NCI-H2107 (cell line): ENCODE results near the gene CSTA.

Source experiments
- DNase-seq: peaks from one replicate; lab custom pipeline; 2025; lab: John Stamatoyannopoulos, UW

The CSTA gene, protein sequence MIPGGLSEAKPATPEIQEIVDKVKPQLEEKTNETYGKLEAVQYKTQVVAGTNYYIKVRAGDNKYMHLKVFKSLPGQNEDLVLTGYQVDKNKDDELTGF

DNA sequence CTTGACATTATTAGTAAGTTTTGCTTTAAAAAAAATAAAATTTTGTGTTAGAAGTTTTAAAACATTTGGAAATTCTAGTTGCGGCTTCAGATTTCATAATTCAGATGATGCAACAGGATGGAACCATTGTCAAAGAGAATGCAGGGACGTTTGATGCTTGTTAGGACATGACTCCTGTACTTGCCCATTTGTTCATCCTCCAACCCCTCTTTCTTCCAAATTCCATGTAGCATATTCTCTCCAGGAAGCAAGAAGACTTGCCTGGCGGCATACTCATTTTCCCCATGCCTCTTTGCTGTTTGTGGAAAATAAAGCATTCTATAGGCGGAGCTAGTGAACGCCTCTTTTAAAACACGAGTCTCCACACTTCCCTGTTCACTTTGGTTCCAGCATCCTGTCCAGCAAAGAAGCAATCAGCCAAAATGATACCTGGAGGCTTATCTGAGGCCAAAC lies at the start of gene CSTA:
Gene CSTA, plus strand, starts transcription at position 378 of the 453 bp plus-strand sequence. Its CDS starts 45 bp downstream, at position 423.
- no peak for DNase-seq

- DNase-seq = no peak
Observed at GRCh38 chr3:122281891-122282290, 43.2 kb upstream of the CSTA start.

DNA sequence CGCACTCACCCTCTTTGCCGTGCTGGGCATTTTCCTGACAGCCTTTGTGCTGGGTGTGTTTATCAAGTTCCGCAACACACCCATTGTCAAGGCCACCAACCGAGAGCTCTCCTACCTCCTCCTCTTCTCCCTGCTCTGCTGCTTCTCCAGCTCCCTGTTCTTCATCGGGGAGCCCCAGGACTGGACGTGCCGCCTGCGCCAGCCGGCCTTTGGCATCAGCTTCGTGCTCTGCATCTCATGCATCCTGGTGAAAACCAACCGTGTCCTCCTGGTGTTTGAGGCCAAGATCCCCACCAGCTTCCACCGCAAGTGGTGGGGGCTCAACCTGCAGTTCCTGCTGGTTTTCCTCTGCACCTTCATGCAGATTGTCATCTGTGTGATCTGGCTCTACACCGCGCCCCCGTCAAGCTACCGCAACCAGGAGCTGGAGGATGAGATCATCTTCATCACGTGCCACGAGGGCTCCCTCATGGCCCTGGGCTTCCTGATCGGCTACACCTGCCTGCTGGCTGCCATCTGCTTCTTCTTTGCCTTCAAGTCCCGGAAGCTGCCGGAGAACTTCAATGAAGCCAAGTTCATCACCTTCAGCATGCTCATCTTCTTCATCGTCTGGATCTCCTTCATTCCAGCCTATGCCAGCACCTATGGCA lies 41.1 kb upstream of the CSTA start:
- DNase-seq = no peak

DNA sequence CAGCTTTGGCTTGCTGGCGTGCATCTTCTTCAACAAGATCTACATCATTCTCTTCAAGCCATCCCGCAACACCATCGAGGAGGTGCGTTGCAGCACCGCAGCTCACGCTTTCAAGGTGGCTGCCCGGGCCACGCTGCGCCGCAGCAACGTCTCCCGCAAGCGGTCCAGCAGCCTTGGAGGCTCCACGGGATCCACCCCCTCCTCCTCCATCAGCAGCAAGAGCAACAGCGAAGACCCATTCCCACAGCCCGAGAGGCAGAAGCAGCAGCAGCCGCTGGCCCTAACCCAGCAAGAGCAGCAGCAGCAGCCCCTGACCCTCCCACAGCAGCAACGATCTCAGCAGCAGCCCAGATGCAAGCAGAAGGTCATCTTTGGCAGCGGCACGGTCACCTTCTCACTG lies 40.6 kb upstream of the CSTA start:
- DNase-seq = no peak

GRCh38 chr3:122294359-122294758 lies 30.7 kb upstream of the CSTA start:
- DNase-seq = no peak

DNA sequence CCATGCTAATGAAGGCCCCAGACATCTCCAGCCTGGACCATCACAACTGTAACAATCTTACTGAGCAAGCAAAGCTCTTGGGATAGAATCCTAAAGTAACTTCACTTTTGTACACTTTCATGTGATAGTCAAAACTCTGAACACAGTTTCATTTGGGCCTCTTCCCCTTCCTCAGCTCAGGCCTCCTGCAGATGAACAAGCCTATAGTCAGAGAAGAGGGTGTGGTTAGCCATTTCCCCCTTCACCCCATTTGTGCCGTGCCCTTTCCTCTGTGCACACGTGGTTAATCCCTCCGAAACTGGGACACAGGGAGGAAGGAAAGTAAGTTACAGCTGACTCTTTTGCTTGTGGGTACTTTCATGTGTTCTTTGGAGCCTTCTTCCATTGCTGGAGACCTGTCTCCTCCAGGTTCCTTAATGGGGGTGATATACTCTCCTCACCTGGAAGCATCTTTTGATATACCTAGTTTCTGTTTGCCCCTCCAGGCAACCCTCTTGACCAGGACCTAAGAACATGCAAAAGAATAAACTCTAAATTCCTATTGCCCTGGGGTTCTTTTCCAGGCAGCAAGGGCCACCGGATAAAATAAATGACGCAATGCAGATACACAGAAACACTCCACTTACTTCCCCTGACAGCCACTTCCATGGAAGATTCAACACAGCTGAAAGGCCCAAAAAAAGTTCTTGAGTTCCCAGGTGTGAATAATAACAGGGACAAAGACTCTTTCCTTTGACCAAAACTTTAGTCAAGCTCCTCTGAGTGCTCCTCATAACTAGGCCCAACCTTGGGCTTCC lies 29.6 kb upstream of the CSTA start:
- DNase-seq = no peak

GRCh38 chr3:122298239-122298638 lies 26.8 kb upstream of the CSTA start:
- DNase-seq = no peak

GRCh38 chr3:122299215-122299614 lies 25.8 kb upstream of the CSTA start:
- DNase-seq = no peak

GRCh38 chr3:122299872-122300460 lies 25.1 kb upstream of the CSTA start:
- DNase-seq = no peak

DNA sequence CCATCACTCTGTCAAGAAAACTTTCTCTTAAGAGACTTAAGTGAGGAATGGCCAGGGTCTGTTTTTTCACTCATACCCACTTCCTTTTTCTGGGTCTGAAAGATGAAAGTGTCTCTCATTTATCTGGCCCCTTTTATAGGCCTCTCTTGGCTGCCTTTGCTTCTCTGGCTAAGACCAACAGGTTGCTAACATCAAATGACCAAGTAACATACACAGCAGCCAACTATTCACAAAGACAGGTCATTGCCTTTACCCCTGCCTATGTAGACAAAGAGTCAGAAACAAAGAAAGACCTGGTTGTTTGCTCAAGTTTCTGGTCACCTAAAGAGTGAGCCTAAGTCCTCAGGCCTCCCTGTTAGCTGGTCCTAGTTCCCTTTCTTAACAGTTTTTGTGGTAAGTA lies 24.0 kb upstream of the CSTA start:
- no peak for DNase-seq

GRCh38 chr3:122305818-122306621 lies 19.0 kb upstream of the CSTA start:
- no peak for DNase-seq

- no peak for DNase-seq
Observed at GRCh38 chr3:122306622-122306953, 18.5 kb upstream of the CSTA start.

DNA sequence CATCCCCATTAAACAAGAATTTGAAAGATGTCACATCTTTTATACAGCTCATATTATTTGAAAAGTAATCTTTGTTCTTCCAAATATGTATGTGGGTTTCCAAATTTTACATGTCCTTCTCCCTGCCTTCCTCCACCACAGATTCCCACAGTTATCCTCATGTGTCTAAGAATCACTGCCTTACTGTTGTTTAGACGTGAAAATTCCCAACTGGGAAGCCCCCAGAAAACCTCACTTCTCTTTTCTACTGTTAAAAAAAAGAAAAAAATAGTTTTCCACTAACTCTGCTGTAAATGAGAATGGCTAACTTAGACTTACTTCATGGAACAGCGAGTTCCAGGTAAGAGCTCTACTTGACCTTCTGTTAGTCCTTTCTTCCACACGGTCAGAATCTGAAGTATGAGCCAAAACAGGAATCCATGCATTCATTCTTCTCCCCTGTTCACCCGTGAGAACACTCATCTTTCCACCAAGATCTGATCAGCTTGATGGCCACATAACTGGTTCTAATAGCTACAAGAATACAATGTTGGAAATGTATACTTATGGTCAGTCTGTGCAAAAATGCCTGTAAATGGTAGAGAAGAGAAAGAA lies 17.9 kb upstream of the CSTA start:
- no peak for DNase-seq

DNA sequence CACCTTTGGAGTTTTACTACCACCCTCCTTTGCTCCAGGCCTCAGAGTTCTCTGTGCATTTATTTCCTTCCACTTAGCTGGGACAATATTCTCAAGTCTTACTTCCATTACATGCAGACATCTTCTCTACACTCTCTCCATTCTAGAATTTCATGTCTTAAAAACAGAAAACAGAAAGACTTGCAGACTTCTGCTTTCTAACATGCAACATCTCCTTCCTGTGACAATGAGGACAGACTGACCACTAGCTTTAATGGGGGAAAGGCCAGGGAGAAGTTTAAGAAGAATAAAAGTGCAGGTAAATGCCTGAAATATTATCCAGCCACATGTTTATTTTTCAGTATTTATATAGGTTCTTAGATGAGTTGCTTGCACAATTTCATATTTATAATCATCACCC lies 17.1 kb upstream of the CSTA start:
- no peak for DNase-seq

DNA sequence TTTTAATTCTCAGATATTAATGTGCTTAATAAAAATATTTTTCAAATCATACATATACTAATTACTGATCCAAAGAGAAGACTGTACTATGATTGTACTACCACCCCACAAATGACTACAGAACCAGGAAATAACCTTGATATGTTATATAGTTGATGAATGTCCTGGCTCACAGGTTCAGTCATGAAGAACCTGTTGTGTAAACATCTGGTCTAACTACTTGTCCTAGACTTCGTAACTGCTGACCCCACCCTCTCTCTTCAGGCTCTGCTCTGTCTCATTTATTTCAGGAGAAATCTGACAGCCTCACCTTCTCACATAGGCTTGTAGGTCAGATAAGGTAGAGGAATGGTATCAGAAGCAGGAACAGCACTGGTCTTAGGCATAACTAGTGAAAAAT lies 14.7 kb upstream of the CSTA start:
- DNase-seq = no peak

- DNase-seq = no peak
Observed at GRCh38 chr3:122312826-122313225, 12.2 kb upstream of the CSTA start.

DNA sequence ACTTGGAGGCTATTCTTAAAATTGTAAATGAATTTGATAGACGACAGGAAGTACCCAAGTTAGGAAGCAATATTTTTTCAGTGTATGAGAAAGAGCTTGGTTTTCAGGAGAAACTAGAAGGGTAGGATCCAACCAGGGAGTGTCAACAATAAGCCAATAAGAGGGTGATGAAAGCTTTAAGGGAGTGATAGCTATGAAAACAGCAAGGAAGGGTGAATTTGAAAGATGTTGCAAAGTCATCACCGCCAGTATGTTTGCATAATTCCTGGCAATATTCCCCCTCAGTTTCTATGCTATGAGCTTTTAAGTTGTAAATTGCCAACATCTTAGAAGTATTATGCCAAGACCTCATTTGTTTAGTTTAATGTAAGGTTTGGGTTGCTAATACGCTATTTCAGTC lies 11.8 kb upstream of the CSTA start:
- DNase-seq = no peak

- DNase-seq = no peak
Observed at GRCh38 chr3:122314228-122314876, 10.7 kb upstream of the CSTA start.

DNA sequence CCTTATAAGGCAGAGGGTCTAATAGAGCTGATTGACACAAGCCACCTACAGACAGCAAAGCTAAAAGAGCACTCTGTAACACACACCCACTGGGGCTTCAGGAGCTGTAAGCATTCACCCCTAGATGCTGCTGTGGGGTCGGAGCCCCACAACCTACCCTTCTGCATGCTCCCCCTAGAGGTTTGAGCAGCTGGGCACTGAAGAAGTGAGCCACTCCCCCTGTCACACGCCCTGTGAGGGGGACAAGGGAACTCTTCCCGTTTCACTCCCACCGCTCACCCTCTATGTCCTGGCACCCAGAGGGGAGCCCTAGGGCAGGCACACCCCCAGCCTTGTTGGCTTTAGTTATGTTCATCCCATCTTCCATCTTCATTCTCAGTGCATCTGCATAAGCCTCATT lies 9.4 kb upstream of the CSTA start:
- no peak for DNase-seq

DNA sequence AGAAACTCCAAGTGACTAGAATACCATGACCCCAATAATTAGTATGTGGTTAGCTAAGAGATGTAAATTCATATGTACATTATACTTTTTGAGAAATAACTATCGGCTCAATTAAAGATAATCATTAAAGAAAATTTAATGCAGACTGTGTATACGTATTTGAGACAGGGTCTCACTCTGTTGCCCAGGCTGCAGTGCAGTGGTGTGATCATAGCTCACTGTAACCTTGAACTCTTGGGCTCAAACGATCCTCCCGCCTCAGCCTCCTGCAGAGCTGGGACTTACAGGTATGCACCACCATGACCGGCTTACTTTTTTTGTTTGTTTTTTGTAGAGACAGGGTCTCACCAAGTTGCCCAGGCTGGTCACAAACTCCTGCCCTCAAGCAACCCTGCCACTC lies 8.7 kb upstream of the CSTA start:
- DNase-seq = no peak

GRCh38 chr3:122318620-122319019 lies 6.4 kb upstream of the CSTA start:
- DNase-seq = no peak
